Measurements from ENCODE around the gene IQCE.

Gene IQCE

GRCh38 chr7:2646680-2647571 lies 88.1 kb downstream of the IQCE start:
- no peak for DNase-seq (ENCODE audit: low read depth)

GRCh38 chr7:2647594-2648172 lies 88.9 kb downstream of the IQCE start:
- no peak for DNase-seq (ENCODE audit: low read depth)

- DNase-seq (ENCODE audit: low read depth): no peak
Measured at GRCh38 chr7:2649139-2649838, 90.5 kb downstream of the IQCE start.

GRCh38 chr7:2649991-2650390 lies 91.2 kb downstream of the IQCE start:
- DNase-seq (ENCODE audit: low read depth): no peak

- DNase-seq (ENCODE audit: low read depth): no peak
Measured at GRCh38 chr7:2650451-2650850, 91.7 kb downstream of the IQCE start.

- no peak for DNase-seq (ENCODE audit: low read depth)
Measured at GRCh38 chr7:2651336-2651735, 92.6 kb downstream of the IQCE start.

- DNase-seq (ENCODE audit: low read depth): no peak
Measured at GRCh38 chr7:2651847-2652735, 93.3 kb downstream of the IQCE start.

GRCh38 chr7:2652736-2653060 lies 93.9 kb downstream of the IQCE start:
- no peak for DNase-seq (ENCODE audit: low read depth)

GRCh38 chr7:2654059-2654458 lies 95.3 kb downstream of the IQCE start:
- no peak for DNase-seq (ENCODE audit: low read depth)

GRCh38 chr7:2655870-2656614 lies 97.3 kb downstream of the IQCE start:
- DNase-seq (ENCODE audit: low read depth): no peak

GRCh38 chr7:2657208-2657607 lies 98.4 kb downstream of the IQCE start:
- no peak for DNase-seq (ENCODE audit: low read depth)

GRCh38 chr7:2657920-2658671 lies 99.3 kb downstream of the IQCE start:
- DNase-seq (ENCODE audit: low read depth): no peak

GRCh38 chr7:2658941-2659340 lies 100.2 kb downstream of the IQCE start:
- DNase-seq (ENCODE audit: low read depth): no peak

GRCh38 chr7:2659556-2660358 lies 101.0 kb downstream of the IQCE start:
- DNase-seq (ENCODE audit: low read depth): no peak

GRCh38 chr7:2660359-2661095 lies 101.7 kb downstream of the IQCE start:
- no peak for DNase-seq (ENCODE audit: low read depth)

- no peak for DNase-seq (ENCODE audit: low read depth)
Measured at GRCh38 chr7:2661096-2661449, 102.3 kb downstream of the IQCE start.

GRCh38 chr7:2661602-2662272 lies 103.0 kb downstream of the IQCE start:
- no peak for DNase-seq (ENCODE audit: low read depth)

- DNase-seq (ENCODE audit: low read depth): no peak
Measured at GRCh38 chr7:2662273-2663120, 103.7 kb downstream of the IQCE start.

Measured in stimulated activated CD8-positive, alpha-beta memory T cell treated with anti-CD3 and anti-CD28 coated beads, Interleukin-12 subunit alpha, Interleukin-12 subunit beta, amount 100 ng/mL, for 1 hour (primary cell).